ENCODE data around the gene NUTF2. TPM values are rescaled to one million over a fixed set of nuclear protein-coding genes. Genes with fewer than 3 reads are reported as not detected.

NUTF2 gene
- total and polyA plus RNA-seq, 10 of the 15 experiments (the other 5 are each of a cell fraction or from before 2014, with no cell fraction given) = 116 to 342 (median 202) TPM

DNA sequence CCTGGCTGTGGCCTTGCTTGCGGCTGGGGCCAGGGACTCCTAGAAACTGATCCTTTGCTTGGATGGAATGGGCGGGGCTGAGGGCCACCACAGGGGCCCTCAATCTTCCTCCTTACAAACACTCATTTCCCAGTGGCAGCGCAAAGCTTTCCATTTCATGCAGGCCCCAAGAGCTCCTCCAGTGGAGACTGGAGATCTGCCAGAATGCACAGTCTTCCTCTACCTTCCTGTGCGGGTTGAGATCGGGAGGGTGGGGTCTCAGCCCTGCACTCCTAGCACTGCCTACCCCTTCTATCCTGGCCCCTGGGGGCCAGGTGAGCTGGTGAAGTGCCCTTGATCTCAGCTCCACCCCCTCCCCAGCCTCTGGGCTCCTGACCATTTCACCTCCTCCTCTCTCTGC, 39.7 kb downstream of the NUTF2 start:
- ChIA-PET SMC1A (ENCODE audit: uncharacterized antibody, unreplicated experiment) (interaction anchor here (1.0 kb wide), 1 partner anchor 28 kb away, joined by 3 read pairs; no protein-coding TSS in a partner anchor), POLR2A (no interaction called here), RAD21 (ENCODE audit: unreplicated experiment) (interaction anchor here (1.0 to 1.1 kb wide), 2 partner anchors 11 to 231 kb away, joined by 3 read pairs; no protein-coding TSS in a partner anchor), CTCF (interaction anchor here (1.1 to 5.6 kb wide), 3 partner anchors 12 to 155 kb away, joined by 4 to 39 read pairs (median 5); partner anchors contain the start of gene EDC4)
- DNase-seq (ENCODE audit: low read depth, low spot score) (no peak), FAIRE-seq (no peak), ATAC-seq (no peak)
- Histone ChIP-seq H3K4me2 (ENCODE audit: control insufficient read depth, insufficient read depth) (no peak overlapping the region), H3K9ac (ENCODE audit: control insufficient read depth, insufficient read depth, low read length) (no peak overlapping the region), H4K20me1 (ENCODE audit: control insufficient read depth, insufficient read depth) (no peaks in the 10 kb centered on the region), H3K9me3 (replicated peaks; ENCODE audit: control insufficient read depth, insufficient read depth, low read length) (no peaks in the 10 kb centered on the region), H3K36me3 (ENCODE audit: control insufficient read depth in 2 of 2, insufficient read depth in 2 of 2, low read length in 1 of 2) (peaks cover 9 to 27% of the 10 kb centered on the region in 2 experiments; a peak in 3 of 4 replicates), H3K79me2 (ENCODE audit: control insufficient read depth, insufficient read depth, low read length) (no peaks in the 10 kb centered on the region), H3K4me1 (ENCODE audit: control insufficient read depth, insufficient read depth, low read length) (no peaks in the 10 kb centered on the region), H3K27me3 (replicated peaks in 1 of 2; ENCODE audit: control insufficient read depth in 2 of 2, insufficient read depth in 2 of 2, low read length in 1 of 2) (no peaks in the 10 kb centered on the region), H3K4me3 (no peak overlapping the region), H3K27ac (ENCODE audit: control insufficient read depth, insufficient read depth) (no peak overlapping the region), H2AFZ (ENCODE audit: control insufficient read depth, low read depth, low read length) (no peak overlapping the region)
- no TSS peak for BruUV-seq (replicated peaks)
- TF ChIP-seq KLF5 (IDR thresholded peaks at IDR 0.05; ENCODE audit: partially characterized antibody) = no peak
- no peak for TF ChIP-seq CREB1 (IDR thresholded peaks at IDR 0.05; ENCODE audit: low read depth)
- in situ Hi-C loops (cut with MboI) (no loop called here), intact Hi-C loops (cut with micrococcal nuclease; ENCODE audit: unreplicated experiment) (no loop called here)
- 94% methylated on average over 5 of the region's 5 CpGs for WGBS (ENCODE audit: insufficient coverage, insufficient replicate concordance, low lambda C conversion rate, missing lambda C conversion rate)

- in situ Hi-C loops (cut with MboI) (no loop called here), intact Hi-C loops (cut with micrococcal nuclease; ENCODE audit: unreplicated experiment) (no loop called here)
- peaks cover 3% of the 10 kb centered on the region for H3K79me2 ChIP-seq (ENCODE audit: control insufficient read depth, insufficient read depth, low read length)
- no TSS peak for BruUV-seq (replicated peaks)
- no peaks in the 10 kb centered on the region for H3K4me1 ChIP-seq (ENCODE audit: control insufficient read depth, insufficient read depth, low read length)
- no peak overlapping the region for H3K4me2 ChIP-seq (ENCODE audit: control insufficient read depth, insufficient read depth)
- H4K20me1 ChIP-seq (ENCODE audit: control insufficient read depth, insufficient read depth) = no peaks in the 10 kb centered on the region
- H3K4me3 ChIP-seq = no peak overlapping the region
- no peak for ATAC-seq
- ChIA-PET RAD21 (ENCODE audit: unreplicated experiment) (interaction anchor here (1.0 kb wide), 1 partner anchor 152 kb away, joined by 3 read pairs; no protein-coding TSS in a partner anchor), POLR2A (no interaction called here), SMC1A (ENCODE audit: uncharacterized antibody, unreplicated experiment) (interaction anchor here (0.6 kb wide), 1 partner anchor 38 kb away, joined by 3 read pairs; no protein-coding TSS in a partner anchor), CTCF (interaction anchor here (1.2 to 5.6 kb wide), 4 partner anchors 9 to 48 kb away, joined by 3 to 39 read pairs (median 6); partner anchors contain the start of genes EDC4 and PSMB10)
- H3K36me3 ChIP-seq (ENCODE audit: control insufficient read depth in 2 of 2, insufficient read depth in 2 of 2, low read length in 1 of 2) = peaks cover 5 to 12% of the 10 kb centered on the region in 2 experiments; a peak in 3 of 4 replicates
- no peak for DNase-seq (ENCODE audit: low read depth, low spot score)
- no peak for TF ChIP-seq MYB (IDR thresholded peaks at IDR 0.05; ENCODE audit: borderline replicate concordance, low read depth, low read length)
- no peak for TF ChIP-seq SP1 (IDR thresholded peaks at IDR 0.05; ENCODE audit: low read depth, low read length)
- TF ChIP-seq CBFB (IDR thresholded peaks at IDR 0.05; ENCODE audit: low read depth) = no peak
- 83% methylated on average over 3 of the region's 3 CpGs for WGBS (ENCODE audit: insufficient coverage, insufficient replicate concordance, low lambda C conversion rate, missing lambda C conversion rate)
- H2AFZ ChIP-seq (ENCODE audit: control insufficient read depth, low read depth, low read length) = no peak overlapping the region
- no peak overlapping the region for H3K9ac ChIP-seq (ENCODE audit: control insufficient read depth, insufficient read depth, low read length)
- H3K9me3 ChIP-seq (replicated peaks; ENCODE audit: control insufficient read depth, insufficient read depth, low read length) = no peaks in the 10 kb centered on the region
- H3K27me3 ChIP-seq (replicated peaks in 1 of 2; ENCODE audit: control insufficient read depth in 2 of 2, insufficient read depth in 2 of 2, low read length in 1 of 2) = no peaks in the 10 kb centered on the region
- H3K27ac ChIP-seq (ENCODE audit: control insufficient read depth, insufficient read depth) = no peak overlapping the region
- FAIRE-seq = no peak
These were observed 41.6 kb downstream of the NUTF2 start for GRCh38 chr16:67888331-67888730.

Measured in GM12878 (cell line).